ACC112 (cell line): Measurements from ENCODE around the gene ATP6V1A.
"Not testable (repeated sequence)": the region's sequence is repeated elsewhere in the genome, so short reads cannot be mapped to it uniquely, and the experiment has no call there.

Experiments used
- H2AFZ ChIP-seq: fragments of 200-600 bp; sonication (generic); one replicate; pipeline ENCODE4 v1.6.0; 2017; ENCODE audit warnings: antibody characterized with exemption, low read length; ENCODE audit not compliant: unreplicated experiment
- H3K27ac ChIP-seq: fragments of 200-600 bp; sonication (generic); 2 replicates; pipeline ENCODE4 v1.5.1; 2014; ENCODE audit warnings: low read depth, mild to moderate bottlenecking, antibody characterized with exemption, low read length, moderate library complexity
- H3K27me3 ChIP-seq: fragments of 200-600 bp; sonication (generic); 2 replicates; pipeline ENCODE4 v1.6.1; 2014; ENCODE audit warnings: mild to moderate bottlenecking, antibody characterized with exemption, low read length, moderate library complexity, mixed read lengths; ENCODE audit not compliant: insufficient read depth
- H3K36me3 ChIP-seq: fragments of 200-600 bp; sonication (generic); 2 replicates; pipeline ENCODE4 v1.6.1; 2016; ENCODE audit warnings: mild to moderate bottlenecking, antibody characterized with exemption, low read length, moderate library complexity, mixed read lengths; ENCODE audit not compliant: insufficient read depth
- H3K4me1 ChIP-seq: fragments of 200-600 bp; sonication (generic); one replicate; pipeline ENCODE4 v1.6.1; 2016; ENCODE audit warnings: low read length, mixed read lengths; ENCODE audit not compliant: insufficient read depth, unreplicated experiment, control insufficient read depth
- H3K4me3 ChIP-seq: fragments of 200-600 bp; sonication (generic); 2 replicates; pipeline ENCODE4 v1.5.1; 2014; ENCODE audit warnings: mild to moderate bottlenecking, low read depth, low read length
- H3K79me2 ChIP-seq: fragments of 200-600 bp; sonication (generic); one replicate; pipeline ENCODE4 v1.6.0; 2016; ENCODE audit warnings: low read length; ENCODE audit not compliant: control insufficient read depth, unreplicated experiment, insufficient read depth

ATP6V1A gene

GRCh38 chr3:113847247-113847646 lies 100.4 kb downstream of the ATP6V1A start:
- Histone ChIP-seq H2AFZ (no peak overlapping the region), H3K4me1 (no peaks in the 10 kb centered on the region), H3K4me3 (no peak overlapping the region), H3K27ac (no peak overlapping the region), H3K27me3 (no peaks in the 10 kb centered on the region), H3K36me3 (no peaks in the 10 kb centered on the region), H3K79me2 (no peaks in the 10 kb centered on the region)

- Histone ChIP-seq H3K4me3 (no peak overlapping the region), H3K4me1 (no peaks in the 10 kb centered on the region), H3K27me3 (no peaks in the 10 kb centered on the region), H3K36me3 (no peaks in the 10 kb centered on the region), H3K79me2 (no peaks in the 10 kb centered on the region), H3K27ac (no peak overlapping the region), H2AFZ (no peak overlapping the region)
Measured at GRCh38 chr3:113847664-113848461, 101.0 kb downstream of the ATP6V1A start.

- H2AFZ ChIP-seq, H3K4me3 ChIP-seq, H3K27ac ChIP-seq, H3K36me3 ChIP-seq, H3K4me1 ChIP-seq, H3K79me2 ChIP-seq, H3K27me3 ChIP-seq: not testable (repeated sequence)
Measured at GRCh38 chr3:113849071-113849470, 102.2 kb downstream of the ATP6V1A start.

- H3K27ac ChIP-seq, H3K36me3 ChIP-seq, H3K4me1 ChIP-seq, H3K4me3 ChIP-seq, H3K27me3 ChIP-seq, H3K79me2 ChIP-seq, H2AFZ ChIP-seq: not testable (repeated sequence)
Measured at GRCh38 chr3:113849841-113850240, 103.0 kb downstream of the ATP6V1A start.

- H3K79me2 ChIP-seq, H3K27ac ChIP-seq, H3K27me3 ChIP-seq, H3K4me1 ChIP-seq, H3K36me3 ChIP-seq, H3K4me3 ChIP-seq, H2AFZ ChIP-seq: not testable (repeated sequence)
Measured at GRCh38 chr3:113850391-113850790, 103.6 kb downstream of the ATP6V1A start.

- Histone ChIP-seq H3K36me3 (no peaks in the 10 kb centered on the region), H3K4me1 (no peaks in the 10 kb centered on the region), H3K4me3 (no peak overlapping the region), H3K27me3 (no peaks in the 10 kb centered on the region), H3K79me2 (no peaks in the 10 kb centered on the region), H2AFZ (no peak overlapping the region), H3K27ac (no peak overlapping the region)
Measured at GRCh38 chr3:113852506-113852905, 105.7 kb downstream of the ATP6V1A start.
